Glomerular visceral epithelial cell (primary cell): ENCODE data around the gene BAIAP3.

ENCODE experiments used
- DNase-seq: peaks from one replicate; pipeline ENCODE4 v3.0.0-alpha.2; 2016; ENCODE audit errors: extremely low spot score

Gene BAIAP3

DNA sequence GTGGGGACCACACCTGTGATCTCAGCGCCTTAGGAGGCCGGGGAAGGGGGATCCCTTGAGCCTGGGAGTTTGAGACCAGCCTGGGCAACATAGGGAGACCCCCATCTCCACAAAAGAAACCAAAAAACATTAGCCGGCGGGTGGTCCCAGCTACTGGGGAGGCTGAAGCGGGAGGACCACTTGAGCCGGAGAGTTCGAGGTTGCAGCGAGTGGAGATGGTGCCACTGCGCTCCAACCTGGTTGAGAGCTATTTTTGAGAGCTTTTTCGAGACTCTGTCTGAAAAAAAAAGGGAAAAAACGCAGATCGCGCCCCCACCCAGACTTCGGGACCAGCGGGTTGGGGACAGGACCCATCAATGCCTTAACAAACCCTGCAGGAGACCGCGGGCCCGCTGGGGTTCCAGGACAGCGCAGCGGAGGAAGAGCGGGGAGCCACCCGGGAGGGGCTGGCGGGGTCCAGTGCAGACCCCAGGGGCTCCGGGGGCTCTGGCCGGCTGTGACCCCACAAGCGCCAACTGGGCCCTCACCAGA lies 762 bp upstream of the BAIAP3 start:
- DNase-seq, result no peak

DNA sequence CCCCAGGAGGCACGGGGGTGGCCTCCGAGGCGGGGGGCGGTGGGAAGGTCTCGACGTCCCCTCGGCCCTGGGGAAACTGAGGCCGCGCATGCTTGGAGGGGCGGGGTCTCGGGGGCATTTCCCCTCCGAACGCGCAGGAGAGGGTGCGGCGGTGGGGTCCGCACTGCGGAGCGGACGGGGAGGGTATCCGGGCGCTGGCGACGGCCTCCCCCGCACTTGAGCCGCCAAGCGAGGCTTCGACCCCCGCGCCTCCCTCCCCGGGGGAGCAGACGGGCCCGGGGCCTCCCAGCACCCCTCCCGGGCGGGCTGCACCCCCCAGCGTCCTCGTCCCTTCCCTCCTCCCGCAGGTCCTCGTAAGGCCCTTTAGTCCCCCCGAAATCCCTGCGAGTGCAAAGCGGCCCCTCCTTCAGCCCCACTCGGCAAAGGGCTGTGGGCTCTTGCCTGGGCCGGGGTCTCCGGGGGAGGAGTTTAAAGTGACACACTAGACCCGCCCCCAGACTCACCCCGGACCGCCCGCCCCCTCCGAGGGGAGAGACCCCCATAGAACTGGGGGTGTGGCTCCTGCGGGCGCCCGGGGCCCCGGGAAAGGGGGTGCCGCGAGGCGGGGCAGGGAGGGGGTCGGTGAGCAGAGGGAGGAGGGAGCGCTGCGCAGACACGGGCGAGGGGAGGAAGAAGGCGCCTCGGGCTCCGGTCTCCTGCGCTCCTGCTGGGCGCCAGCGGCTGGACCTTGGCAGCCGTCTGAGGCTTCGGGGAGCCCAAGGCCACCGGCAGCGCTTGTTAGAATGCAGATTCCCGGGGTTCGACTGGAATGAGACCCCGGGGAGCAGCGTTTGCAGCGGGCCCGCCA lies 632 bp downstream of the BAIAP3 start:
- no peak for DNase-seq

DNA sequence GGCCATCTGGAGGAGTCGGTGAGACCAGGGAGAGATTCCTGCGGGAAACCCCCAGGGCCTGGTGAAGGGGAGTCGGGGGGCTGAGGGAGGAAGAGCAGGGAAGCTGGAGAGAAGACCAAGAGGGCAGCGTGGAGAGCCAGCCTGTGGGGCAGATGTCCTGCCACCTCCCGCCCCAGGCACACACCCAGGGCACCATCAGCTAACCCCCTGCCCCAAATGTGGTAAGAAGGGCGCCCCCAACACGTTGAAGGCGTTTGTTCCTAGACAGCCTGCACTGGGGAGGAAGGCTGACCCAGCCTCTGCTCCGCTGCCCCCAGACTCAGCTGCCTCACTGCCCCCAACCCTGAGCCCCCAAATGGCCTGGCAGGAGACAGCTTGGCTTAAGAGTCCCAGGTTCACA lies 1.3 kb downstream of the BAIAP3 start:
- DNase-seq, result no peak

DNA sequence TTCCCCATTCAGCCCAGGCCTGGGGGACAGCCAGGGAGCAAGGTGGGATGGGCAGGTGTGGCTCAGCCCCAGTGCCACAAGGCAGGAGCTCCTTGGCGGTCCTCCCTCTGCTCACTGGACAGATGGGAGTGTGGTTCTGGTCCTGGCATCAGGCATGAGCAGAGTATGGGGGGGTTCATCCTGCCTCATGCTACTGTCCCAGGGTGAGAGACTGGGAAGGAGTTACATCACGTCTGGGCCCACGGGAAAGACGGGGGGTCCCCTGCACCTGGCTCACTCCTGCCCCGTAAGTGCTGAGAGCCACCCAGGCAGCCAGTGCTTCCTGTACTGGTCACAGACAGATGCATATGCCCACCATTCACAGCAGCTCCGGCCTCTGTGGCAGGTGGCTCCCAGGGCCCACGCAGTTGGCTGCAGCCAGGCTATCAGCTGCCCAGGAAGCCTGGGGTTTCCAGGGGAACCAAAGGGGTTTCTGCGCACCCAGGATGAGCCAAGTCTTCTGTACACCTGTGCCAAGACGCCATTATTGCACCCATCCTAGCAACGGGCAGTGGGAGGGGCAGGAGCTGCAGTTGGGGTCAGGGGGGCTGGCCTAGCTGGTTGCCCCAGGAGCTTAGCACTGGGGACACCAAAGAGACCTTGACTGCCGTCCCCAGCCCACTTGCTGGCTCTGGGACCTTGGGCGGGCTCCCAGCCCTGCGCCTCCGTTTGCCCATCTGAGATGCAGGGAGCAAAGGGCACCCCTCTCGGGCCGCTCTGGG lies 1.9 kb downstream of the BAIAP3 start:
- no peak for DNase-seq

DNA sequence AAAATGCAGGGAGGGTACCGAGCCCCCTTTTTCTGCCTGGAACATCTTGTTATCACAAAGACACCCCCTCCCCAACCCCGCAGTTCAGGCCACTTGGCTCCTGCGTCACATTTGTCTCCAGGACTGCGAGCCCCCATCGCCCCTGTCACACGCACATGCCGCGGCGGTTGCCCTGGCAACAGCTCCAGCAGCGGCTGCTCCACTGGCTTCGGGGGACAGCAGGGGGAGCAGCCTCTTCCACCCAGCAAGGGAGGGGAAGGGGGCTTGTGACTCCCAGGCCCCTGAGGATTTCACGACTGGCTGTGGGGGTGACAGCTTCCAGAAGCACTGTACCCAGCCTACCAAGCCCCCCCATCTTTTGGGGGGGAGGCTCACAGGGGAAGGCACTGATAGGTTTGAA lies 2.6 kb downstream of the BAIAP3 start:
- DNase-seq, result no peak

DNA sequence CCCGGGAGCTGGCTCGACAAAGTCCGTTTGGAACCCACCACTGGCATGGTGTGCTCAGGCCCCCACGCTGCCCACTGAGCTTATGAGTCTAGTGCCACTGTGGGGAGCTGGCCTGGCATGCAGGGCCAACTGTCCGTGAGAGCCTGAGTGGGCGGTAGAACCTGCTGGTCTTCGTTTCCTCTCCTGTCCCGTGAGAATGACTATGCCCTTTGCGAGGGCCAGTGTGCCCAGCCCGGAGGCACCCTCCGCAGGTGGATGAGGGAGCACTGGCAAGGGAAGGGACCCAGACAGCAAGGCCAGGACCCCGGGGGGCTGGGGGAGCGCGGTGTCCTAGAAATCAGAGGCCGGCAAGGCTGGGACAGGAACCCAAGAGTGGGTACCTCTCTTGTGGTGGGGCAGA lies 3.2 kb downstream of the BAIAP3 start:
- DNase-seq, result no peak

DNA sequence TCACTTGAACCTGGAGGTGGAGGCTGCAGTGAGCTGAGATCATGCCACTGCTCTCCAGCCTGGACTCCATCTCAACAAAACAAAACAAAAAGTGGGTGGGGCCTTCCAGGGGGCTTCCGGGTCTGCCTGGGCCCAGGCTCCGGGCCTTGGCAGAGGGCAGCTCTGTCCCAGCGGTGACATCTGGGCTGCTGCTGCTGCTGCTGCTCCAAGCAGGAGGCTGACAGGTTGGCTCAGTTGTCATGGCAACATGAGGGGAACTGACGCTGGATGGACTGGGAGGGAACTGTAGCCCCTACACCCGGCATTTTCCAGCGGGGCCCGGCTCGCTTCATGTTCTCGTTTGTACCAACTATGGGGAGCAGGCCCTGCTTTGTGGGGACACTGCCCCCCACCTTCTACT lies 4.0 kb downstream of the BAIAP3 start:
- DNase-seq, result no peak

DNA sequence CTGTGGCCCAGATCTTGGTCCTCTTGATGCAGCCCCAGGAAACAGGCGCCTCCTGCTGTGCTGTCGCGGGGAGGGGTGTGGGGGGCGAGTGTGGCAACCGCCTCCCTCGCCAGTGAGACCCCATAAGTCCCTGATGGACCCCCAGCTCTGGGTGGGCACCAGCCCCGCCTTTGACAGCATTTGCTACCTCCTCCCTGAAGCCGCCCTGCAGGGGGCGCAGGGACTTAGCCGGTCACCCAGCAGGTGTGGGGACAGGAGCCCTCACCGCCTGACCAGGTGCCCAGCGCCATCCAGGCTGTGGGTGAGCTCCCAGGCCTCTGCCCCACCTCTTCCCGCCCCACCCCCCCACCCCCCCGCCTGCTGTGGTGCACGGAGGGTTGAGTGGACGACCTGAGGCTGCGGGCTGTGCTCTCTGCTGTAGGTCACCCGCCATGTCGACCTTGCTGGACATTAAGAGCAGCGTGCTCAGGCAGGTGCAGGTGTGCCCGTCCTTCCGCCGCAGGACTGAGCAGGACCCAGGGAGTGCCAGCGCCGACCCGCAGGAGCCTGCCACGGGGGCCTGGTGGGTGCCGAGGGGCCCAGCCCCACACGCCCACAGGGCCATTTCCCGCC lies 4.8 kb downstream of the BAIAP3 start:
- peak; percentile 30 for DNase-seq

DNA sequence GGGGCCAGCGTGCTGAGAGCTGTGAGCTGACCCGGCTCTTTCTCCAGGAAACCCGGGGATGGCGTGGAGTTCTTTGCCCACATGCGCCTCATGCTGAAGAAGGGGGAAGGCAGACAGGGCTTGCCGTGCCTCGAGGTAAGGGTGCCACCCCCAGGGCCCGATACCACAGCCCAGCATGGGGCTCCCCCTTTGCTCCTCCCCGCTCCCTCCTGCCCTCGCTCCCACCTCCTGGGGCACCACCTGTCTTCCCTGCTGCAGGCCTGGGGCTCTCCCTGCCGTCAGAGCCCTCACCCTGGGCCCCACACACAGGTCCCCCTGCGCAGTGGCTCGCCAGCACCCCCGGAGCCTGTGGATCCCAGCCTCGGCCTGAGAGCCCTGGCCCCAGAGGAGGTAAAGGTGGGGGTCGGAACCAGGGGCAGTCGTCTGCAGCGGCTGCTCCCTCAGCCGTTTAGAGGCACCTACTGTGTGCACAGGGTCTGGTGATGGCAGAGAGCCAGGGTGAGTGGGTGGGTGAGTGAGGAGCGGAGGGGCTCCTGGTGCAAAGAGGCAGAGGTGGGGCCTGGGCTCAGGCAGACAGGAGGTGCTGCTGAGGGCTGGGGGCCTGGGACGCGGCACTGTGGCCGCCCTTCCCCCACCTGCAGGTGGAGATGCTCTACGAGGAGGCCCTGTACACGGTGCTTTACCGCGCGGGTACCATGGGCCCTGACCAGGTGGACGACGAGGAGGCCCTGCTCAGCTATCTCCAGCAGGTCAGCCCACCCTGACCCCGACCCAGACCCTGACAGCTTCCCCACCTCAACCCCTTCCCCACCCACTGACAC lies 5.6 kb downstream of the BAIAP3 start:
- DNase-seq, result no peak

DNA sequence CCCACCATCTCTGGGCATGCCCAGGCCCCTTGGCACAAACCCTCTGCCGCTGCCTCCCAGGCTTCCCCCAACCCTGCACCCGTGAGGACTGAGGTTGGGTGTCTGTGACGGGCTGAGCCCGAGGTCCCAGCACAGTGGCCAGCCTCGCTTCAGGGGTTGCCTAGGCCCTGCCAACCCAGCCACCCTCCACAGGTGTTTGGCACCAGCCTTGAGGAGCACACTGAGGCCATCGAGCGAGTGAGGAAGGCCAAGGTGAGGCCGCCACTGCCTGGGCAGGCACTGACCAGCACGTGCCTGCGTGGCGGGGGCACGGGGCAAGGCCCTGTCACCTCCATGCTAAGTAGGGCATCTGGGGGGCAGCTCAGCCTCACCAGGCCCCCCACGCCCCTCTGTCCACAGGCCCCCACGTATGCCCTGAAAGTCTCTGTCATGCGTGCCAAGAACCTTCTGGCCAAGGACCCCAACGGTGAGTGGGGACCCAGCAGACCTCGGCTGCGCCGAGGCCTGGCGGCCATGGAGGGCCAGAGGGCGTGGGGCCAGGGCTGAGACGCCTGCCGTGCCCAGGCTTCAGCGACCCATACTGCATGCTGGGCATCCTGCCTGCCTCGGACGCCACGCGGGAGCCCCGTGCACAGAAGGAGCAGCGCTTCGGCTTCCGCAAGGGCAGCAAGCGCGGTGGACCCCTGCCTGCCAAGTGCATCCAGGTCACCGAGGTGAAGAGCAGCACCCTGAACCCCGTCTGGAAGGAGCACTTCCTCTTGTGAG lies 7.5 kb downstream of the BAIAP3 start:
- DNase-seq, result no peak

DNA sequence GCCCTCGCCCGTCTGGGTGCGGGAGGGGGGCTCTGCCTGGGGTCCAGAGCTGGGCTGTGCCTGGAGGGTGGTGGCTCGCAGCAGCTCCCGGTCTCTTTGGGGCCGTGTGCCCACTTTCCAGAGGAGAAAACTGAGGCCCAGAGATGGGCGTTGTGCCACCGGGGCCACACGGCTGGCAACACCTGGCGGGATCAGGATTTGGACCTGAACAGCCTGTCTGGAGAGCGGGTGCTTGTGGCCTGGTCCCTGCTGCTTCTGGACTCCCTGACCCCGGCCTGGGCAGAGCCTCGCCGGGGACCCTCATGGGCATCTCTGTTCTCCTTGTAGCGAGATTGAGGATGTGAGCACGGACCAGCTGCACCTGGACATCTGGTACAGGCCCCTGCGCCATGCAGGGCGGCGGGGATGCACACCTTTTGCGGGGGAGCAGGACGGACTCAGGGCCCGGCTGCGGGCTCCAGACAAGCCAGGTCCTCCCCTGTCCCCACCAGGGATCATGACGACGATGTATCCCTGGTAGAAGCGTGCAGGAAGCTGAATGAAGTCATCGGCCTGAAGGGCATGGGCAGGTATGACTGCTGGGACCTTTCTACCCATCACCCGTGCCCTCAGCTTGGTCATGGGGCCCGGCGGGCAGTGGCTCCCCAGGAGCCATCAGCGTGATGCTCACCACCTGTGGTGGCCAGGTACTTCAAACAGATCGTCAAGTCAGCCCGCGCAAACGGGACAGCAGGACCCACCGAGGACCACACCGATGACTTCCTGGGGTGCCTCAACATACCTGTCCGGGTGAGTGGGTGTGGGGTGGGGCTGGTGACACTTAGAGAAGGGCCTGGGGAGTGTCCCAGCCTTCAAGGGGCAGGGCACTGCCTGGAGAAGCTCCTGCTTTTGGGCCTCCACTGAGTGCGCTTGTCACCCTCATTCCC lies 8.3 kb downstream of the BAIAP3 start:
- DNase-seq, result no peak

DNA sequence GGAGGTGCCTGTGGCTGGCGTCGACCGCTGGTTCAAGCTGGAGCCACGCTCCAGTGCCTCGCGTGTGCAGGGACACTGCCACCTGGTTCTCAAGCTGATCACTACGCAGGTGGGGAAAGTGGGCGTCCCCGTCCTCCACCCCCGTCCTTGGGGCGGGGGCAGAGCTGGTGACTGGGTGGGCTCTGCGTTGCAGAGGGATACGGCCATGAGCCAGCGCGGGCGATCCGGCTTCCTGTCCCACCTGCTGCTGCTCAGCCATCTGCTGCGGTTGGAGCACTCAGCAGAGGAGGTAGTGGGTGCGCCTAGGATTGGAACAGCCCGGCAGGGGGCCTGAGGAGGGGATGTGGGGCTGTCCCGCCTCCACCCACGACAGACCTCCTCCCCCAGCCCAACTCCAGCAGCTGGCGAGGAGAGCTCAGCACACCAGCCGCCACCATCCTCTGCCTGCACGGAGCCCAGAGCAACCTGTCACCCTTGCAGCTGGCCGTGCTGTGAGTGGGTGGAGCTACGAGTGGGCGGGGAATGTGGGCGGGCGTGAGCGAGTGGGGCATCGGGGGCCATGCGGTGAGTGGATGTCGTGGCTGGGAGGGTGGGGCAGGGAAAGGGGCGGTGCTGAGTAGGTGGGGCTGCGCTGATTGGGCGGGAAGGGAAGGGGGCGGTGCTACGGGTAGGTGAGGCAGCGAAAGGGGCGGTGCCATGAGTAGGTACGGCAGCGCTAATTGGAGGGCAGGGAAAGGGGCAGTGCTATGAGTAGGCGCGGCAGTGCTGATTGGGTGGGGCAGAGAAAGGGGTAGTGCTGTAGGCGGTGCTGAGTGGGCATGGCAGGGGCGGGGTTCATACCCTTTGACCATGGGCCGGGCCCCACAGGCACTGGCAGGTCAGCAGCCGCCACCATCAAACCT lies 9.3 kb downstream of the BAIAP3 start:
- peak; percentile 98 for DNase-seq

DNA sequence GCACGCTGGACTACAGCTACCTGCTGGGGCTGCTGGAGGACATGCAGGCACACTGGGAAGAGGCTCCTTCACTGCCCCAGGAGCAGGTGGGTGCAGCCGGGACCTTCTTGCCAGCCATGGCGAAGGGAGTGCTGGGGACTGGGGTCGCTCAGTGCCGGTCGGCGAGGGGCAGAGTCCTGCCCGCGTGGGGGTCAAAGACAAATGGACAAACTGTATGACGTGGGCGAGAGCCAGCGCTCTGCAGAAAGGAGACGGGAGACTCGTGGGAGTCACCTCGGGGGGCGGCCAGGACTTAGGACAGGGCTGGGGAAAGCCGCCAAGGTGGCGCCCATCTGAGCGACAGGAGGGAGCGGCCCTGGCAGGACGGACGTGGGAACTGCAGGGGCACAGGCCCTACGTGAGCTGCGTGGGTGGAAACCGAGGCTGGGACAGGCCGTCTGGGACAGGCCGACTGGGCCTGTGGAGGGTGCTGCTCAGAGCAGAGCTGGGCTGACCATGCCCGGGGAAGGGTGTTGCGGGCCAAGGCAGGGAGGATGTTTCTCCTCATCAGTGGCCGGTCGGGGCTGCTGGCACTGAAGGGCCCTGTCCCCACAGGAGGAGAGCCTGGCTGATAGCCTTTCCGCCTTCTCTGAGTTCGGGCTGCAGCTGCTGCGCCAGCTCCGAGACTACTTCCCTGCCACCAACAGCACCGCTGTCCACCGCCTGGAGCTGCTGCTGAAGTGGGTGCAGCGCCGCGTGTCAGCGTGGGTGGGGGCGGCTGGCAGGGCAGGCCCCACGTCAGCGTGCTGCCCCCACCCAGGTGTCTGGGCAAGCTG lies 10.2 kb downstream of the BAIAP3 start:
- DNase-seq, result no peak

DNA sequence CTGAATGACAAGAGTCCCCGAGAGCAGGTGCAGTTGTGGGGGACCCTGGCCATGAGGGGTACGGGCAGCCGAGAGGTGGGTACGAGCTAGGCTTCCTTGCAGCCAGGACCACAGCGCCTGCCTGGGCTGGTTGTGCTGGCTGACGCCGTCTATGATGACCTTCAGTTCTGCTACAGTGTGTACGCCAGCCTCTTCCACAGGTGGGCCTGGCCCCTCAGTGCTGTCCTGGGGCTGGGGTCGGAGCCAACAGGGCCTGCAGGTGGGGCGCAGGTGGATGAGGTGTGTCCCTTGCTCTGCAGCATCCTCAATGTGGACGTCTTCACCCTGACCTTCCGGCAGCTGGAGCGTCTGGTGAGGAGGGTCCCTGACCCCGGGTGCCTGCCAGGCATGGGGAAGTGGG lies 11.1 kb downstream of the BAIAP3 start:
- DNase-seq, result no peak

DNA sequence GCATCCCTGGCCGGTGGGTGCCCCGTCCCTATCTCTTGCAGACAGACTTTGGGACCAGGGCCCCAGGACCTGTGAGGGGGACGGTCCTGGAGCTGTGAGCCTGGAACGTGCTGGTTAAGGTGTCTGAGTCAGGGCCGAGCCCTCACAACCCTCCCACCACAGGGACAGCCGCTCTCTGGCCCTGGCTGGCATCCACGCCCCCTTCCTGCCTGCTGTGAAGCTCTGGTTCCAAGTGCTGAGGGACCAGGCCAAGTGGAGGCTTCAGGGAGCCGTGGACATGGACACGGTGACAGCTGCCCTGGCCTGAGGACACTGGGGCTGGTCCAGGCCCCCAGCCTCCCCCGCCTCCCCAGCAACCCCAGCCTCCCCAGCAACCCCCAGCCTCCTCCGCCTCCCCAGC lies 11.6 kb downstream of the BAIAP3 start:
- no peak for DNase-seq

DNA sequence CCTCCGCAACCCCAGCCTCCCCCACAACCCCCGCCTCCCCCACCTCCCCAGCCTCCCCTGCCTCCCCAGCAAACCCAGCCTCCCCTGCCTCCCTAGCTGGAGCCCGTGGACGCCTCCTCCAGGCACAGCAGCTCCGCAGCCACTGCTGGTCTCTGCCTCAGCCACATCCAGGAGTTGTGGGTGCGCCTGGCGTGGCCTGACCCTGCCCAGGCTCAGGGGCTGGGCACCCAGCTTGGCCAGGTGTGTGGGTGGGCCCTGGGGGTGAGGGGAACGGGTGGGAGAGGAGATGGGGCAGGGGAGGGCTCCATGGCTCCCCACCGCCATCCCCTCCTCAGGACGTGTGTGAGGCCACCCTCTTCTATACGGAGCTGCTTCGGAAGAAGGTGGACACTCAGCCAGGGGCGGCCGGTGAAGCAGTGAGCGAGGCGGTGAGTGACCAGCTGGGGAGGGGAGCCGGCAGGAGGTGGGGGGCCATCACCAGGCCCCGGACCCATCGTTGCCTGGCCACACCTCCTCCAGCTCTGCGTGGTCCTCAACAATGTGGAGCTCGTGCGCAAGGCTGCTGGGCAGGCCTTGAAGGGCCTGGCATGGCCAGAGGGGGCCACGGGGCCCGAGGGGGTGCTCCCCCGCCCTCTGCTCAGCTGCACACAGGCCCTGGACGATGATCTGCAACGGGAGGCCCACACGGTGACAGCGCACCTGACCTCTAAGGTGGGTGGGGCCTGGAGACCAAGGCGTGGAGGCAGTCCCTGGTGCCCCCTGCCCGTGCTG lies 12.4 kb downstream of the BAIAP3 start:
- no peak for DNase-seq
